K562 (cell line): ENCODE data around the gene TRAF7. TPM values are rescaled to one million over a fixed set of nuclear protein-coding genes. Genes with fewer than 3 reads are reported as not detected.

Experiments
- ATAC-seq: fragments of 200-7000 bp; cut with Tn5 transposase; 3 replicates; pipeline ENCODE4 v1.9.1; 2020; ENCODE audit warnings: moderate library complexity
- BruUV-seq: library from RNA; stranded (reverse); fragments of 400-500 nt; replicated peaks from 2 replicates; lab custom pipeline; 2021; lab: Mats Ljungman, UMichigan
- CTCF ChIA-PET: fragments of 300-600 bp; formaldehyde crosslinking; extraction: SDS; loops from one replicate; lab custom pipeline; 2021; ENCODE audit warnings: low intra/inter-chr PET ratio; lab: Yijun Ruan, JAX
- POLR2A ChIA-PET: fragments of 300-600, 350-650 bp; sonication (Branson Sonifier 250); formaldehyde crosslinking; extraction: SDS; loops from one replicate; lab custom pipeline; 2021; ENCODE audit warnings: antibody characterized with exemption, inconsistent platforms; lab: Yijun Ruan, JAX
- DNase-seq, 4 experiments: peaks; one replicate each; pipeline versions ENCODE4 v3.0.0 to v3.0.0-alpha.2; 2011 to 2018; ENCODE audit warnings: low spot score in 3 of 4, mixed read lengths in 3 of 4; ENCODE audit errors: extremely low read depth in 1 of 4
- FAIRE-seq: peaks from 2 replicates; lab custom pipeline; 2011; peaks lifted over from hg19 to GRCh38; lab: Jason Lieb, UNC
- H2AFZ ChIP-seq: 2 replicates; pipeline ENCODE4 v1.6.0; 2011; ENCODE audit warnings: low read depth, low read length, control low read depth, inconsistent platforms
- H3K27ac ChIP-seq: fragments of 200-600 bp; 3 replicates; pipeline ENCODE4 v1.8.0; 2011; ENCODE audit warnings: low read depth, mild to moderate bottlenecking, control low read depth, inconsistent platforms, low read length, moderate library complexity, mixed read lengths; ENCODE audit errors: extremely low read depth
- H3K27me3 ChIP-seq, 2 experiments: fragments of 300-600 bp in 1 of 2; 2 replicates in 1 of 2; 3 replicates in 1 of 2; pipeline versions ENCODE4 v1.6.0 to v1.8.0; 2011; ENCODE audit warnings: inconsistent platforms in 2 of 2, low read length in 2 of 2, mild to moderate bottlenecking in 1 of 2, mixed read lengths in 1 of 2, moderate library complexity in 1 of 2; ENCODE audit not compliant: control insufficient read depth in 2 of 2, insufficient read depth in 2 of 2
- H3K36me3 ChIP-seq: fragments of 300-600 bp; 3 replicates; pipeline ENCODE4 v1.8.0; 2011; ENCODE audit warnings: mild to moderate bottlenecking, low read length, inconsistent platforms; ENCODE audit not compliant: control insufficient read depth, insufficient read depth
- H3K4me1 ChIP-seq, 2 experiments: fragments of 200-600 bp in 1 of 2; replicated peaks in 1 of 2; 2 replicates in 1 of 2; 3 replicates in 1 of 2; pipeline versions ENCODE4 v1.5.1 to v1.8.0; 2011; ENCODE audit warnings: inconsistent platforms in 2 of 2, low read length in 2 of 2, mild to moderate bottlenecking in 1 of 2, mixed read lengths in 1 of 2, moderate library complexity in 1 of 2; ENCODE audit not compliant: control insufficient read depth in 2 of 2, insufficient read depth in 2 of 2
- H3K4me2 ChIP-seq: 2 replicates; pipeline ENCODE4 v1.6.1; 2011; ENCODE audit warnings: low read length, control low read depth, inconsistent platforms, mixed read lengths; ENCODE audit not compliant: insufficient read depth
- H3K4me3 ChIP-seq: fragments of 200-600 bp; sonication (generic), shearing (Covaris generic); 2 replicates; pipeline ENCODE4 v1.5.1; 2016; ENCODE audit warnings: control low read depth, inconsistent platforms
- H3K79me2 ChIP-seq: fragments of 200-600 bp; 3 replicates; pipeline ENCODE4 v1.8.0; 2011; ENCODE audit warnings: low read length, inconsistent platforms; ENCODE audit not compliant: control insufficient read depth, insufficient read depth
- H3K9ac ChIP-seq, 2 experiments: 2 replicates each; pipeline versions ENCODE4 v1.6.0 to v1.6.1; 2011; ENCODE audit warnings: low read depth in 2 of 2, low read length in 2 of 2, control low read depth in 1 of 2, inconsistent platforms in 1 of 2, mild to moderate bottlenecking in 1 of 2, mixed read lengths in 1 of 2; ENCODE audit not compliant: insufficient read depth in 1 of 2
- H3K9me1 ChIP-seq: one replicate; pipeline ENCODE4 v1.6.0; 2011; ENCODE audit warnings: inconsistent platforms, mild to moderate bottlenecking, low read length, moderate library complexity; ENCODE audit not compliant: control insufficient read depth, insufficient read depth
- H3K9me3 ChIP-seq: replicated peaks from 2 replicates; pipeline ENCODE4 v1.5.1; 2011; ENCODE audit warnings: low read depth, low read length, inconsistent platforms; ENCODE audit not compliant: control insufficient read depth, insufficient read depth
- H4K20me1 ChIP-seq: replicated peaks from 2 replicates; pipeline ENCODE4 v1.6.1; 2011; ENCODE audit warnings: low read length, inconsistent platforms, mixed read lengths; ENCODE audit not compliant: control insufficient read depth, insufficient read depth
- HDAC2 ChIP-seq: fragments of 450-650 bp; IDR thresholded peaks from 2 replicates; pipeline ENCODE4 v1.6.1; 2016; ENCODE audit warnings: mild to moderate bottlenecking
- IRF1 ChIP-seq: sonication (generic); formaldehyde crosslinking; IDR thresholded peaks from 2 replicates; pipeline ENCODE4 v1.8.0; 2022; ENCODE audit warnings: missing genetic modification reagents, mild to moderate bottlenecking, borderline replicate concordance
- MYBL2 ChIP-seq, 2 experiments: fragments of 450-650 bp in 1 of 2; sonication (generic) in 1 of 2; formaldehyde crosslinking in 1 of 2; IDR thresholded peaks; 2 replicates each; pipeline versions ENCODE4 v1.6.1 to v1.8.1; 2017 to 2022; ENCODE audit warnings: borderline replicate concordance in 1 of 2, inconsistent platforms in 1 of 2, low read depth in 1 of 2, mild to moderate bottlenecking in 1 of 2, missing genetic modification reagents in 1 of 2, moderate library complexity in 1 of 2
- RBFOX2 ChIP-seq: fragments of 200-400 bp; formaldehyde crosslinking; IDR thresholded peaks from 2 replicates; pipeline ENCODE4 v1.6.1; 2017; ENCODE audit warnings: low read depth, mild to moderate bottlenecking, low read length, moderate library complexity
- SETDB1 ChIP-seq: IDR thresholded peaks from one replicate; pipeline ENCODE4 v1.6.1; 2012; ENCODE audit warnings: low read length, control low read depth, inconsistent platforms
- ZBTB7A ChIP-seq: IDR thresholded peaks from 2 replicates; pipeline ENCODE4 v1.6.1; 2011; ENCODE audit warnings: low read depth, mild to moderate bottlenecking, low read length, moderate library complexity, borderline replicate concordance; ENCODE audit not compliant: control insufficient read depth
- ZNF583 ChIP-seq: fragments of 250-450 bp; sonication (Bioruptor Pico); IDR thresholded peaks from 2 replicates; pipeline ENCODE4 v1.4.0; 2020
- WGBS: fragments of 100-300 bp; shearing (Covaris generic); methylation state at CpG from one replicate; pipeline ENCODE4 v1.1.6; 2016; ENCODE audit warnings: low coverage, mixed read lengths; ENCODE audit not compliant: insufficient coverage; ENCODE audit errors: missing lambda C conversion rate; 5-methylcytosine and 5-hydroxymethylcytosine counted together
- in situ Hi-C: fragments of 300-500 bp; cut with MboI; formaldehyde crosslinking; loops from 4 replicates; pipeline ENCODE4 v1.15.0; 2018; ENCODE audit warnings: inconsistent platforms, mixed read lengths
- intact Hi-C: fragments of 100-400 bp; cut with micrococcal nuclease; formaldehyde crosslinking; loops from 2 replicates; pipeline ENCODE4 v1.14.2; 2022
- polyA plus RNA-seq, 8 experiments: library from polyadenylated mRNA; depleted of rRNA in 4 of 8; stranded (reverse) in 5 of 8; unstranded in 3 of 8; fragments of >200 nt; fragmentation: Nextera tagmentation in 2 of 8; fragmentation: Illumina TruSeq in 1 of 8; extraction: Ambion mirVana in 2 of 8; extraction: Trizol in 1 of 8; gene quantifications; 2 replicates each; pipeline versions ENCODE4 v1.2.1 to v1.2.3, GENCODE V29; 2011 to 2014; ENCODE audit warnings: inconsistent platforms in 1 of 8, missing spikeins in 1 of 8
- total RNA-seq, 7 experiments: library from RNA; depleted of rRNA in 6 of 7; stranded (reverse); fragments of >200 nt in 6 of 7; fragmentation: Illumina TruSeq in 2 of 7; extraction: Trizol in 2 of 7; gene quantifications; 2 replicates each; pipeline versions ENCODE4 v1.2.1 to v1.2.3, GENCODE V29; 2011 to 2021; ENCODE audit warnings: low replicate concordance in 1 of 7

Gene TRAF7
- total and polyA plus RNA-seq, 9 of the 15 experiments (the other 6 are each of a cell fraction or from before 2014, with no cell fraction given), result 1.1 to 113 (median 41.6) TPM

DNA sequence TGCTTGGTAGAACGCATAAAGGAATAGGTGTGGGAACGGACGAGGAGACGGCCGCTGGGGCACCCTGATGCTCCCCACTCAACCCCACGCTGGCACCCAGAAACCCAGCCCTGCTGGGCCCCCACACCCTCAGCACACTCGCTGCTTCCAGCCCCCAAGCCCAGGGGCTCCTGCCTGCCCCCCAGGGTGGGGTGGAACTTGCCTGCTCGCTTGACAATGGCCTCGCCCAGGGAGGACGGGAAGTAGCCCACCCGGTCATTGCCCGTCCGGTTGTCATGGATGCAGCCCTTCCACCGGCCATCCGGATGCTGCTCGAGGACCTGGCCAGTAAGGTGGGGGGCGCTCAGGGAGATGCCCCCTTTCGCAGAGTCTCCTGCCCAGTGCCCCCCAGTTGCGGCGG is 30.9 kb downstream of the TRAF7 start:
- H3K4me1 ChIP-seq, result peaks cover 2 to 87% of the 10 kb centered on the region in 2 experiments; a peak in 3 of 5 replicates
- peak overlapping the region in 1 of 2 experiments; percentile 89; a peak in 2 of 4 replicates for H3K9ac ChIP-seq
- BruUV-seq, result no TSS peak
- H3K79me2 ChIP-seq, result no peaks in the 10 kb centered on the region
- DNase-seq, result no peak
- no peak for ATAC-seq
- H3K4me3 ChIP-seq, result no peak overlapping the region; the same call in 1 of the 2 replicates
- no peaks in the 10 kb centered on the region for H4K20me1 ChIP-seq
- H2AFZ ChIP-seq, result no peak overlapping the region
- FAIRE-seq, result no peak
- no peaks in the 10 kb centered on the region for H3K9me3 ChIP-seq
- 0 out of 2 replicates have a peak, but pooled peaks have one; percentile 12 for TF ChIP-seq RBFOX2
- TF ChIP-seq ZNF583 (CRISPR knock-in tag), result no peak
- no peak for TF ChIP-seq MYBL2 (IDR thresholded peaks at IDR 0.05; ENCODE audit: low read depth)
- TF ChIP-seq MYBL2 (CRISPR knock-in tag; IDR thresholded peaks at IDR 0.05; ENCODE audit: borderline replicate concordance), result no peak
- no peak for TF ChIP-seq SETDB1
- TF ChIP-seq ZBTB7A, result peak; percentile 12; the same call in 1 of the 2 replicates
- TF ChIP-seq IRF1 (CRISPR knock-in tag), result no peak
- TF ChIP-seq HDAC2, result no peak
- TF ChIP-seq, all 486 proteins: peak for 2
- no peaks in the 10 kb centered on the region for H3K36me3 ChIP-seq
- H3K4me2 ChIP-seq, result no peak overlapping the region
- no peak overlapping the region for H3K27ac ChIP-seq
- in situ Hi-C loops, result no loop called here
- ChIA-PET CTCF (no interaction called here), POLR2A (no interaction called here)
- intact Hi-C loops, result no loop called here
- 72% methylated on average over 14 of the region's 20 CpGs for WGBS
- no peaks in the 10 kb centered on the region for H3K9me1 ChIP-seq
- no peaks in the 10 kb centered on the region for H3K27me3 ChIP-seq
